ENCODE measurements around the gene ZDHHC14.

ZDHHC14 gene

GRCh38 chr6:157595768-157596167 lies 214.8 kb downstream of the ZDHHC14 start:
- no peak for DNase-seq (ENCODE audit: low read depth, low spot score)
- H3K4me3 ChIP-seq (ENCODE audit: low read length), result no peak overlapping the region

- no peak for DNase-seq (ENCODE audit: low read depth, low spot score)
- H3K4me3 ChIP-seq (ENCODE audit: low read length), result no peak overlapping the region
These were observed 215.5 kb downstream of the ZDHHC14 start for GRCh38 chr6:157596461-157596860.

GRCh38 chr6:157596886-157597285 lies 215.9 kb downstream of the ZDHHC14 start:
- H3K4me3 ChIP-seq (ENCODE audit: low read length), result no peak overlapping the region
- no peak for DNase-seq (ENCODE audit: low read depth, low spot score)

DNA sequence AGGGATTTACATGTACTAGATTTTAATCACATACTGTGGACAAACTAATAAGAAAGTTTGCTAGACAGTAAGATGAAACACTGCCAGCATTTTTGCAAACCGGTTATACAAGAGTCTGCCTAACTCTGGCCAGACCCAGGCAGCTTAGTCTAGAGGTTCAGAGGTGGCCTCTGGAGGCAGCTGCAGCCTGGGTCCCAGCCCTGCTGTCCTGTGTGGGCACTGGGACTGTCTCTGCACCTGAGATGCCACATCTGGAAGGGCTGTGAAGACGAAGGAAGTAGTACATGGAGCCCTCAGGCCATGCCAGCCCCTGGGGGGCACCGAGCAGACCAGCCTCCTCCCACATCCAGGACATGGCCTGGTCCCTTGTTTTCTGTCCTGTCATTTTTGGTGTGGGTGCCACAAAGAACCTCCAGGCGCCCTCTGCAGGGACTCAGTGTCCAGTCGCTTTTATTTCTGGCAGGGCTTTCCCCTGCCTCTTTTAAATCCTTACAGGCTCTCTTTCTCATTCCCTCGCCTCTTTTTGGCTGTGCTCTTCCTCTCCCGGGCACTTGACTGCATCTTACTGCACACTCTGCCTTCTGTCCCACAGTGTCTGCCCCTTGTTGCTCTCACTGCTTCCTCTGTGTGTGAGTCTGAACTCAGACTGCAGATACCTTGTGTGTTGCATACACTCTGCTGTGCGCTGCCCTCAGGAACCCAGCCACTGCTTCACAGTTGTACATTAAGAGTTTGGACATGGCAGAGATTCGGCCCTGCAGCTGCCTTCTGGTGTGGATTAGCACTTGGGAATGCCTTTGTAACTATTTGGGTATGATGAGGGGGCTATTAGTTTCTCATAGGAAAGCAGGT lies 216.7 kb downstream of the ZDHHC14 start:
- no peak overlapping the region for H3K4me3 ChIP-seq (ENCODE audit: low read length)
- peak; percentile 21 for DNase-seq (ENCODE audit: low read depth, low spot score)

GRCh38 chr6:157599191-157599590 lies 218.2 kb downstream of the ZDHHC14 start:
- DNase-seq (ENCODE audit: low read depth, low spot score), result no peak
- H3K4me3 ChIP-seq (ENCODE audit: low read length), result no peak overlapping the region

GRCh38 chr6:157600807-157601206 lies 219.8 kb downstream of the ZDHHC14 start:
- no peak for DNase-seq (ENCODE audit: low read depth, low spot score)
- H3K4me3 ChIP-seq (ENCODE audit: low read length), result no peak overlapping the region

GRCh38 chr6:157602521-157603295 lies 221.7 kb downstream of the ZDHHC14 start:
- DNase-seq (ENCODE audit: low read depth, low spot score), result no peak
- no peak overlapping the region for H3K4me3 ChIP-seq (ENCODE audit: low read length)

DNA sequence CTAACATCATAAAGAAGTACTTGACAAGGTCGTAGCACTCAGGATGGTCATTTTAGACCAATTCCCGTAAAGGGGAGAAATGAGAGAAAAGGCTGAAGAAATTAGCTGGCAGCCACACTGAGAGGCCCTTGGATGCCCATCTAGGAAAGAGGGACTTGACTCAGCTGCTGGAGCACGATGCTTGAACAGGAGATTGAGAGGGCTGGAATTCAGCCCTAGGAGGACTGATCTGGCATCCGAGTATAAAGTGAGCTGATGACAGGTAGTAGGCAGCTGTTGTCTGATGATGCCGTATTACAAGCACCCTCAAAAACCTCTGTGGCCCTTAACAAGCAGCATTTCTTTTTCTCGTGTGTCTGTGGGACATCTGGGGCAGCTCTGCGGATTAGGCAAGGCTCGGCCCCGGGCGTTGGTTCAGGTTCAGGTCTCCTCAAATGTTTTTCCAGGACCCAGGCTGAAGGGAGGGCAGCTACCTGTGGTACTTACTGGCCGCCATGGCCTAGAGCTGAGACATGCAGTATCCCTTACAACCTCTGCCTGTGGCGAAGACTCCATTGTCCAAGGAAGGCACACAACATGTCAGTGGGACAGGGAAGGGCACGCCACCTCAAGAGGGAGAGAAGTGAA lies 222.4 kb downstream of the ZDHHC14 start:
- DNase-seq (ENCODE audit: low read depth, low spot score), result no peak
- no peak overlapping the region for H3K4me3 ChIP-seq (ENCODE audit: low read length)

GRCh38 chr6:157603971-157604370 lies 223.0 kb downstream of the ZDHHC14 start:
- no peak for DNase-seq (ENCODE audit: low read depth, low spot score)
- no peak overlapping the region for H3K4me3 ChIP-seq (ENCODE audit: low read length)

DNA sequence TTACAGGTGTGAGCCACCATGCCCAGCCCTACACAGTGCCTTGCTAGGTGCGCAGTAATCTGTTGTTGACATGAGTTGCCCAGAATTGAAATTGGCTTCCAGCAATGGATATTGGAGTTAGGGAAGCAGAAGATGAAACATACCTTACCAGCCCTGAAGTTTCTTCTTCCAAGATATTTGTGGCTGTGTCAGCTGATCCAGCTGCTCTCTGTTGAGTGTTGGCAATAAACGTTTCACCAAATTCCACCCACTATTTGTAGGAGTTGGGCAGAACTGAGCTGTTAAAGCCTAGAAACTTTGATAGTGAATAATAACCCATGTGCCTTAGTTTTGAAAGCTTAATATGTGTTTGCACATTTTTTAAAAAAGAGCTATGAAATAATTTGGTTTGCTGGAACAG lies 223.8 kb downstream of the ZDHHC14 start:
- no peak overlapping the region for H3K4me3 ChIP-seq (ENCODE audit: low read length)
- DNase-seq (ENCODE audit: low read depth, low spot score), result no peak

- no peak overlapping the region for H3K4me3 ChIP-seq (ENCODE audit: low read length)
- DNase-seq (ENCODE audit: low read depth, low spot score), result no peak
These were observed 224.5 kb downstream of the ZDHHC14 start for GRCh38 chr6:157605484-157605883.

DNA sequence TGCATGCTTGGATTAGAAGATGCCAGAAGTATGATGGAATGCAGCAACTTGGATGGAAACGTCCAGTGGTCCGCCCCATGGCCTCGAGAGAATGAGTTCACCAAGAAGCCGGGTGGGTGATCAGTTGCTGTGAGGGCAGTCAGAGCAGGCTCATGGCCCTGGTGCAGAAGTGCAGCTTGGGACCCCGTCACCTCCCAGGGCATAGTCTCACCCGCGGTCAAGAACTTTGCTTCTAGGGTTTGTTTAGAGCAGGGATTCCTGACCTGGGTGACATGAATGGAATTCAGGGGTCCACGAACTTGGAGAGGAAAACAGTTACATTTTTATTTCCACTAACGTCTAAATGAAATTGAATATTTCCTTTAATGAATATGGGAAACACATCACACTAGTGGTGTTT lies 225.5 kb downstream of the ZDHHC14 start:
- DNase-seq (ENCODE audit: low read depth, low spot score), result no peak
- H3K4me3 ChIP-seq (ENCODE audit: low read length), result no peak overlapping the region

DNA sequence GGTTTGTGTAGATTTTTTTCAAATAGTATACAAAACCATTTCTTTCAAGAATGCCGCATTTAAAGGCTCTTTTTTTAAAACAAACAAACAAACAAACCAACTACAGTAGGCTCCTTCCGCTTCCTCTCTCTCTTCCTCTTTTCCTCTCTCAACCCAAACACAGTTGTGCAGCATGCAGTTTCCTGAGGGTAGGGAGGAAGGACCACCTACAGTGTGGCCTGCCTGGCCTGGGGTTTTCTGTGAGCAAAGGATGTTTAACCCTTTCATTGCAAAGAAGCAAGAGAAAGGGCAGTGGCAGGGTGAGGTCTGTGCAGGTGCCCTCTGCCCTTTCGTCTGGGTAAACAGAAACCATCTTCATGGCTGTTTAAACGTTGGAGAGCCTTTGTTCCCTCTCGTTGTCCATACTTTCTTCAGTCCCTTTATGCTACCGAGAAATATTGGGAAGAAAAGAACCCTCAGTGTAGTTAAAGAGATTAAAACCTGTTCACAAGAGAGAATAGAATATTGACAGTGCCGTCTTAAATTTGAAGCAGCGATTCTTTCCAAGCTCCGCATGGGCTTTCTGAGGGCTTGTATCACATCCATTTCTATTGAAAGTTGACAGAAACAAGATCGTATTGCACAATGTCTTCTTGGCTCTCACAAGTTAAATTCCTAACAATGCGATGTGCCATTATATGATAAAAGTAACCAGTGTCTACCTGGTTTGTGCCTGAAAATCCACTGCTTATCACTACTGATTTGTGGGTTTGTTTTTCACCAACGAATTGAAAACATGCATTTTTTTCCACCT lies 226.5 kb downstream of the ZDHHC14 start:
- DNase-seq (ENCODE audit: low read depth, low spot score), result no peak

DNA sequence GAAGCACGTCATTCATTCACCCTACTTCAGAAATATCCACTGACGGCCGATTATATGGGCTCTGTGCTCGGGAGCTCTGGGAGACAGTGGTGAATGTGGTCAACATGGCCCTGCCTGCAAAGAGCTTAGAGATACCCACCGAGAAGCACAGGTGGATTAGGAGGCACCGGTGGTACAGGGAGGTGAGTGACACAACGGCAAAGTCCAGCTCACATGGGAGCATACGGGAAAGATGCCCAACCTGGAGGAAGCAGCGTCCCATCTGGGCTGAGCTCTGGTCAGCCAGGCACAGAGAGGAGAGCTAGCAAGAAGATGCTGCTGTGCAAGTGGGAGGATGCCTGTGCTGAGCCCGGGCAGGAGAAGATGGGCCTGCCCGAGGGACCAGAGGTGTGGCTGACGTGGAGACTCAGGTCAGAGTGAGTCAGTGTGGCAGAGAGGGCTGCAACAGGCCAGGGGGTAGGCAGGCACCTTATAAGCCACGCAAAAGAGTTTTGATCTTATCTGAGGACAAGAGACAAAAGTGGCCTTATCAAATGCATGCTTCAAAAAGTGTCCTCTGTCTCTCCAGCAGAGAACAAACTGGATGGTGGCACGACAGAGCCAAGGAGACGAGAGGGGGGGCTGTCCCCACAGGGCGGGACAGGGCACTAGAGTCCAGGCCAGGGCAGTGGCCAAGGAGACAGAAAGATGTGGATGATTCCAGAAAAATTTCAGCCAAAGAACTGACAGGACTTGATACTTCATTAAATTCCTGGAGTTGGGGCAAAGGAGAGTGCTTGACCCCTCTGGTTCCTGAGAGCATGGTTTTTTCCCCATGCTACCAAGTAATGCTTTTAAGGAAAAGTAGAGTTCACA lies 227.5 kb downstream of the ZDHHC14 start:
- DNase-seq (ENCODE audit: low read depth, low spot score), result no peak

More for the DNA sequence above, 226.5 kb downstream of the ZDHHC14 start:
- H3K4me3 ChIP-seq (ENCODE audit: low read length), result no peak overlapping the region

DNA sequence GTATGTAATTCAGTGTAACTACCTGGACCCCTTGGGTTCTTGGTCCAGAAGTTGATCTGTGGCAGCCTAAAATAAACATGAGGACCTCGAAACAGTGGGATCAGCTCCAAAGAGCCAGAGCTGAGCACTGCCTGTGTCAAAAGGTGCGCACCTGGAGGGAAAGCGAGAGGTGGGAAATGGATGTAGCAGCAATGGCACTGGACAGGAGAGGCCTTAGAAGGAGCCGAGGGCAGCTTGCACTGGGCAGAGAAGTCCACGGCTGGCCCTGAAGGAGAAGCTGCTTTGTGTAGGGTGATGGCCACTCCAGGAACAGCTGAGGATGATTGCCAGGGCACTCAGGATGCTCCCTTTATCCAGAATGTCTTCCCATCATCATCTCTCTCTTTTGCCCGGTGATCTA lies 228.1 kb downstream of the ZDHHC14 start:
- no peak for DNase-seq (ENCODE audit: low read depth, low spot score)
- H3K4me3 ChIP-seq (ENCODE audit: low read length), result no peak overlapping the region

More for the DNA sequence above, 227.5 kb downstream of the ZDHHC14 start:
- no peak overlapping the region for H3K4me3 ChIP-seq (ENCODE audit: low read length)

DNA sequence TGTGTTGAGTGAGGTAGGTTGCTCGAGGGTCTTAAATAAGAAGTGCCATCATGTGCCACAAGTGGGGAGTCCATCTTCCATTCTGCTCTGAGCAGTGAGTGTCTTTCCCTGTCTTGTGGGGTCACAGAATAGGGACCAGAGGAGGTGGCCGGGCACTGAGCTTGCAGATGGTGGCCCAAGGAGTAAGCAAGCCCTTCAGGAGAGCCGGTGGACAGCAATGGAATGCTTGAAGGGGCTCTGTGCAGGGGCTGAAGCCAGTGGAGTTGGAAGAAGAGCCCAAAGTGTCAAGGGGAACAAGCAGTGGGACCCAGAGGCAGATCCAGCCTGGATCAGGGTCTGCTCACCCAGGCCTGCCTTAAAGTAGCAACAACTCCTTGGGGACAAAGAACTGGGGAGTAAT lies 228.6 kb downstream of the ZDHHC14 start:
- H3K4me3 ChIP-seq (ENCODE audit: low read length), result no peak overlapping the region
- DNase-seq (ENCODE audit: low read depth, low spot score), result no peak

DNA sequence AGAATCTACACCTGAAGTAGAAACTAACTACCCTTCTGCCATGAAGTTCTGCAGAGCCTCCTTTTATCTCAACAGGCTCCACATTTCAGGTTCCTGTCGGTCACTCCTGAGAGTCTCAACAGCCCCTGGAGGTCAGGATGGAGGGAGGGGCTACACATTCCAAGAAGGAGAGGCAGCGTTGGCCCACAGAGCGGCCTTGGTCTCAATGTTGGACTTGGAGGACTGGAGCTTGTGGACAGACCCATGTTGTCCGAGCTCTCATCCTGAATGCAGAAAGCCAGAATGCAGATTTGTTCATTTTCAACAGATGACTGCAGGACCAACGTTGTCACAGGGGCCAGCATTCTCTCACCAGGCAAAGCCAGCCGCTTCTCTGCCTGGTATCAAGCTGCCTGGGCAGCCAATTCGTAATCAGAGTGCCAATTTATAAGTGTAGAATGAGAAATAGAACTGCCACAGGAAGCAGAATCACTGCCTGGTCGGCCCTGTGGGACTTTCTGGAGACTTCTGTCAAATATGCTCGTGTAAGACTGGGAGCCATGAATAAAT lies 229.5 kb downstream of the ZDHHC14 start:
- no peak overlapping the region for H3K4me3 ChIP-seq (ENCODE audit: low read length)
- no peak for DNase-seq (ENCODE audit: low read depth, low spot score)

DNA sequence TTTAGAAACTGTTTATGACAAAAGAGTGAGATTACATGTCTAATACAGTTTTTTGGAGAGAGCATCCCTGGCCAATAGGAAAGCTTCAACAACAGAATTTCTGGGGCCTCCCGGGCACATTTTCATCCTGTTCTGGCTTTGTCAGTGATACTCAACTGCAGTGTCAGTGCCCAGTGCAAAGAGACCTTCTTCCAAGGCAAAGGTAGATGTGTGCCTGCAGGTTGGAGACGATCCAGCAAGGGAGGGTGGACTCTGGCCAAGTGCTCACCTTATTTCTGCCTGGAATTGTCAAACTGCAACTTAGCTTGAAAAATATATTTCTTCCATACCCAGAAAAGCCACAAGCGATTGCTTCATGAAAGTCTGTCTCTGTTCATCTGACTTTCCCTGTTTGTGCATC lies 230.4 kb downstream of the ZDHHC14 start:
- H3K4me3 ChIP-seq (ENCODE audit: low read length), result no peak overlapping the region
- no peak for DNase-seq (ENCODE audit: low read depth, low spot score)

Measured in Jurkat, Clone E6-1 (cell line).